Measurements from ENCODE around the gene GASK1A. TPM values are rescaled to one million over a fixed set of nuclear protein-coding genes. Genes with fewer than 3 reads are reported as not detected.
A peak's percentile ranks its signal among the peaks of the same experiment; 100 is the strongest.

Gene GASK1A
- total and polyA plus RNA-seq, 5 donors, result 1.5 to 5.7 (median 3.7) TPM

- H3K27ac ChIP-seq (ENCODE audit: low read length), result no peak overlapping the region
- H3K4me1 ChIP-seq (ENCODE audit: control insufficient read depth, insufficient read depth, low read length), result no peaks in the 10 kb centered on the region
- WGBS, result 58% methylated on average over 1 of the region's 1 CpG
- ATAC-seq, result no peak
- intact Hi-C loops (cut with DNase I), result no loop called here
- DNase-seq, result no peak
- no peaks in the 10 kb centered on the region for H3K27me3 ChIP-seq (ENCODE audit: control insufficient read depth, insufficient read depth)
- H3K4me3 ChIP-seq (ENCODE audit: low read length), result no peak overlapping the region
- peaks cover 5% of the 10 kb centered on the region for H3K9me3 ChIP-seq (ENCODE audit: control insufficient read depth, low read length)
These were observed 67.5 kb downstream of the GASK1A start for GRCh38 chr3:43046583-43046982.

- no peaks in the 10 kb centered on the region for H3K27me3 ChIP-seq (ENCODE audit: control insufficient read depth, insufficient read depth)
These were observed 69.4 kb downstream of the GASK1A start for GRCh38 chr3:43048470-43048869.

GRCh38 chr3:43053291-43053690, 74.2 kb downstream of the GASK1A start:
- Histone ChIP-seq H3K9me3 (ENCODE audit: control insufficient read depth, low read length) (no peaks in the 10 kb centered on the region), H3K27me3 (ENCODE audit: control insufficient read depth, insufficient read depth) (no peaks in the 10 kb centered on the region), H3K4me1 (ENCODE audit: control insufficient read depth, insufficient read depth, low read length) (no peaks in the 10 kb centered on the region), H3K4me3 (ENCODE audit: low read length) (no peak overlapping the region), H3K27ac (ENCODE audit: low read length) (no peak overlapping the region)
- no peak for ATAC-seq
- WGBS, result 97% methylated on average over 12 of the region's 12 CpGs
- DNase-seq, result no peak
- intact Hi-C loops (cut with DNase I), result no loop called here

More at GRCh38 chr3:43048470-43048869, 69.4 kb downstream of the GASK1A start:
- intact Hi-C loops (cut with DNase I), result no loop called here
- DNase-seq (no peak), ATAC-seq (no peak)
- peaks cover 5% of the 10 kb centered on the region for H3K9me3 ChIP-seq (ENCODE audit: control insufficient read depth, low read length)
- H3K27ac ChIP-seq (ENCODE audit: low read length), result no peak overlapping the region
- H3K4me3 ChIP-seq (ENCODE audit: low read length), result no peak overlapping the region
- H3K4me1 ChIP-seq (ENCODE audit: control insufficient read depth, insufficient read depth, low read length), result no peaks in the 10 kb centered on the region

- WGBS, result 89% methylated on average over 5 of the region's 5 CpGs
- H3K9me3 ChIP-seq (ENCODE audit: control insufficient read depth, low read length), result peaks cover 1% of the 10 kb centered on the region
- ATAC-seq (no peak), DNase-seq (no peak)
- no peak overlapping the region for H3K27ac ChIP-seq (ENCODE audit: low read length)
- H3K4me1 ChIP-seq (ENCODE audit: control insufficient read depth, insufficient read depth, low read length), result no peaks in the 10 kb centered on the region
- H3K27me3 ChIP-seq (ENCODE audit: control insufficient read depth, insufficient read depth), result no peaks in the 10 kb centered on the region
- intact Hi-C loops (cut with DNase I), result no loop called here
- no peak overlapping the region for H3K4me3 ChIP-seq (ENCODE audit: low read length)
These were observed 75.6 kb downstream of the GASK1A start for GRCh38 chr3:43054754-43055153.

GRCh38 chr3:43055393-43055792, 76.3 kb downstream of the GASK1A start:
- intact Hi-C loops (cut with DNase I), result no loop called here
- H3K27ac ChIP-seq (ENCODE audit: low read length), result no peak overlapping the region
- 92% methylated on average over 7 of the region's 7 CpGs for WGBS
- no peak for ATAC-seq
- no peak for DNase-seq
- no peaks in the 10 kb centered on the region for H3K4me1 ChIP-seq (ENCODE audit: control insufficient read depth, insufficient read depth, low read length)
- H3K4me3 ChIP-seq (ENCODE audit: low read length), result no peak overlapping the region
- H3K9me3 ChIP-seq (ENCODE audit: control insufficient read depth, low read length), result peaks cover 1% of the 10 kb centered on the region
- H3K27me3 ChIP-seq (ENCODE audit: control insufficient read depth, insufficient read depth), result no peaks in the 10 kb centered on the region

- Histone ChIP-seq H3K4me1 (ENCODE audit: control insufficient read depth, insufficient read depth, low read length) (no peaks in the 10 kb centered on the region), H3K9me3 (ENCODE audit: control insufficient read depth, low read length) (peaks cover 1% of the 10 kb centered on the region), H3K27ac (ENCODE audit: low read length) (no peak overlapping the region), H3K4me3 (ENCODE audit: low read length) (no peak overlapping the region), H3K27me3 (ENCODE audit: control insufficient read depth, insufficient read depth) (no peaks in the 10 kb centered on the region)
- 90% methylated on average over 15 of the region's 15 CpGs for WGBS
- intact Hi-C loops (cut with DNase I), result no loop called here
- no peak for DNase-seq
- no peak for ATAC-seq
These were observed 77.0 kb downstream of the GASK1A start for GRCh38 chr3:43055806-43056770.

- no peak overlapping the region for H3K4me3 ChIP-seq (ENCODE audit: low read length)
- no peak for ATAC-seq
- H3K27ac ChIP-seq (ENCODE audit: low read length), result no peak overlapping the region
- intact Hi-C loops (cut with DNase I), result no loop called here
- peaks cover 1% of the 10 kb centered on the region for H3K9me3 ChIP-seq (ENCODE audit: control insufficient read depth, low read length)
- no peak for DNase-seq
- H3K27me3 ChIP-seq (ENCODE audit: control insufficient read depth, insufficient read depth), result no peaks in the 10 kb centered on the region
- 96% methylated on average over 1 of the region's 1 CpG for WGBS
- H3K4me1 ChIP-seq (ENCODE audit: control insufficient read depth, insufficient read depth, low read length), result no peaks in the 10 kb centered on the region
These were observed 80.3 kb downstream of the GASK1A start for GRCh38 chr3:43059456-43059855.

GRCh38 chr3:43061101-43061895, 82.2 kb downstream of the GASK1A start:
- H3K4me1 ChIP-seq (ENCODE audit: control insufficient read depth, insufficient read depth, low read length), result no peaks in the 10 kb centered on the region
- H3K27ac ChIP-seq (ENCODE audit: low read length), result no peak overlapping the region
- H3K9me3 ChIP-seq (ENCODE audit: control insufficient read depth, low read length), result peaks cover 1% of the 10 kb centered on the region
- DNase-seq, result no peak
- intact Hi-C loops (cut with DNase I), result no loop called here
- no peaks in the 10 kb centered on the region for H3K27me3 ChIP-seq (ENCODE audit: control insufficient read depth, insufficient read depth)
- ATAC-seq, result peak; percentile 50 to 63
- 72% methylated on average over 8 of the region's 8 CpGs for WGBS
- no peak overlapping the region for H3K4me3 ChIP-seq (ENCODE audit: low read length)

- ATAC-seq (peak in 1 of 2 donors; percentile 52), DNase-seq (no peak)
- intact Hi-C loops (cut with DNase I), result no loop called here
- Histone ChIP-seq H3K4me3 (ENCODE audit: low read length) (no peak overlapping the region), H3K27ac (ENCODE audit: low read length) (no peak overlapping the region), H3K4me1 (ENCODE audit: control insufficient read depth, insufficient read depth, low read length) (no peaks in the 10 kb centered on the region), H3K9me3 (ENCODE audit: control insufficient read depth, low read length) (peaks cover 1% of the 10 kb centered on the region), H3K27me3 (ENCODE audit: control insufficient read depth, insufficient read depth) (no peaks in the 10 kb centered on the region)
- 85% methylated on average over 5 of the region's 5 CpGs for WGBS
These were observed 83.0 kb downstream of the GASK1A start for GRCh38 chr3:43062040-43062563.

- Histone ChIP-seq H3K27me3 (ENCODE audit: control insufficient read depth, insufficient read depth) (no peaks in the 10 kb centered on the region), H3K4me3 (ENCODE audit: low read length) (no peak overlapping the region), H3K9me3 (ENCODE audit: control insufficient read depth, low read length) (peaks cover 1% of the 10 kb centered on the region), H3K4me1 (ENCODE audit: control insufficient read depth, insufficient read depth, low read length) (no peaks in the 10 kb centered on the region), H3K27ac (ENCODE audit: low read length) (no peak overlapping the region)
- intact Hi-C loops (cut with DNase I), result no loop called here
- 48% methylated on average over 8 of the region's 8 CpGs for WGBS
- peak; percentile 69 to 75 for ATAC-seq
- DNase-seq, result peak in 2 of 3 donors; percentile 54 to 59
These were observed 83.5 kb downstream of the GASK1A start for GRCh38 chr3:43062564-43063040.

- DNase-seq, result no peak
- WGBS, result 62% methylated on average over 5 of the region's 5 CpGs
- Histone ChIP-seq H3K9me3 (ENCODE audit: control insufficient read depth, low read length) (peaks cover 1% of the 10 kb centered on the region), H3K27ac (ENCODE audit: low read length) (no peak overlapping the region), H3K4me3 (ENCODE audit: low read length) (no peak overlapping the region), H3K27me3 (ENCODE audit: control insufficient read depth, insufficient read depth) (no peaks in the 10 kb centered on the region), H3K4me1 (ENCODE audit: control insufficient read depth, insufficient read depth, low read length) (no peaks in the 10 kb centered on the region)
- intact Hi-C loops (cut with DNase I), result no loop called here
- peak in 1 of 2 donors; percentile 29 for ATAC-seq
These were observed 84.0 kb downstream of the GASK1A start for GRCh38 chr3:43063114-43063513.

All from right cardiac atrium (tissue), 5 donors.